K562 (cell line): ENCODE results near the gene TRMT10B. TPM values are rescaled to one million over a fixed set of nuclear protein-coding genes. Genes with fewer than 3 reads are reported as not detected.

ENCODE experiments used
- ATF2 ChIP-seq: sonication (generic); formaldehyde crosslinking; IDR thresholded peaks from 2 replicates; pipeline ENCODE4 v1.8.1; 2022; ENCODE audit warnings: missing genetic modification reagents
- BCLAF1 ChIP-seq, 2 experiments: fragments of 450-650 bp in 1 of 2; IDR thresholded peaks; 2 replicates each; pipeline ENCODE4 v1.6.1; 2011 to 2017; ENCODE audit warnings: low read depth in 2 of 2, antibody characterized with exemption in 1 of 2, borderline replicate concordance in 1 of 2, low read length in 1 of 2, mild to moderate bottlenecking in 1 of 2, mixed read lengths in 1 of 2; ENCODE audit not compliant: control insufficient read depth in 1 of 2
- CHCHD3 ChIP-seq: fragments of 250-450 bp; sonication (Bioruptor Pico); IDR thresholded peaks from 2 replicates; pipeline ENCODE4 v2.1.2; 2022; ENCODE audit warnings: mild to moderate bottlenecking
- EP300 ChIP-seq: IDR thresholded peaks from 2 replicates; pipeline ENCODE4 v1.6.1; 2012; ENCODE audit warnings: low read length, improper control_type of control experiment
- EP400 ChIP-seq: fragments of 450-650 bp; IDR thresholded peaks from 2 replicates; pipeline ENCODE4 v1.6.1; 2017; ENCODE audit warnings: antibody characterized with exemption, mild to moderate bottlenecking, moderate library complexity
- HMG20A ChIP-seq: fragments of 450-650 bp; formaldehyde crosslinking; conservative IDR thresholded peaks from 2 replicates; pipeline ENCODE4 v1.4.0; 2020; ENCODE audit warnings: mild to moderate bottlenecking, mixed read lengths
- HMGXB4 ChIP-seq: sonication (generic); formaldehyde crosslinking; IDR thresholded peaks from 2 replicates; pipeline ENCODE4 v1.8.1; 2023; ENCODE audit warnings: mild to moderate bottlenecking, missing genetic modification reagents
- HNRNPUL1 ChIP-seq: fragments of 200-400 bp; formaldehyde crosslinking; IDR thresholded peaks from 2 replicates; pipeline ENCODE4 v1.6.1; 2017; ENCODE audit warnings: low read length
- MCM3 ChIP-seq: fragments of 450-650 bp; IDR thresholded peaks from 2 replicates; pipeline ENCODE4 v1.6.1; 2016
- PBX2 ChIP-seq, 2 experiments: IDR thresholded peaks in 1 of 2; conservative IDR thresholded peaks in 1 of 2; 2 replicates each; pipeline ENCODE4 v1.6.1; 2016; ENCODE audit warnings: low read depth in 2 of 2, mild to moderate bottlenecking in 1 of 2, missing compliant biosample characterization in 1 of 2, missing genetic modification characterization in 1 of 2, moderate library complexity in 1 of 2
- PHF21A ChIP-seq: fragments of 450-650 bp; IDR thresholded peaks from 2 replicates; pipeline ENCODE4 v1.6.1; 2017; ENCODE audit warnings: low read depth, borderline replicate concordance
- PPARD ChIP-seq: fragments of 250-450 bp; sonication (Bioruptor Pico); IDR thresholded peaks from 2 replicates; pipeline ENCODE4 v1.8.0; 2022; ENCODE audit warnings: inconsistent platforms, mild to moderate bottlenecking, moderate library complexity
- RBM17 ChIP-seq: fragments of 200-400 bp; formaldehyde crosslinking; IDR thresholded peaks from 2 replicates; pipeline ENCODE4 v1.6.1; 2017; ENCODE audit warnings: low read depth, mild to moderate bottlenecking, low read length, borderline replicate concordance
- SAP30 ChIP-seq: fragments of 200-600 bp; sonication (generic); IDR thresholded peaks from 2 replicates; pipeline ENCODE4 v1.6.1; 2012; ENCODE audit warnings: borderline replicate concordance, low read depth, mild to moderate bottlenecking, moderate library complexity, low read length, control low read depth, inconsistent platforms; ENCODE audit not compliant: insufficient read depth, poor library complexity, severe bottlenecking
- THRAP3 ChIP-seq: fragments of 450-650 bp; IDR thresholded peaks from 2 replicates; pipeline ENCODE4 v1.6.1; 2016; ENCODE audit warnings: mild to moderate bottlenecking, inconsistent platforms, borderline replicate concordance
- XRCC5 ChIP-seq: fragments of 200-400 bp; formaldehyde crosslinking; IDR thresholded peaks from 2 replicates; pipeline ENCODE4 v1.6.1; 2017; ENCODE audit warnings: low read depth, mild to moderate bottlenecking, low read length
- ZNF217 ChIP-seq: sonication (generic); formaldehyde crosslinking; IDR thresholded peaks from 2 replicates; pipeline ENCODE4 v1.8.0; 2022; ENCODE audit warnings: mild to moderate bottlenecking, missing genetic modification reagents
- polyA plus RNA-seq, 8 experiments: library from polyadenylated mRNA; depleted of rRNA in 4 of 8; stranded (reverse) in 5 of 8; unstranded in 3 of 8; fragments of >200 nt; fragmentation: Nextera tagmentation in 2 of 8; fragmentation: Illumina TruSeq in 1 of 8; extraction: Ambion mirVana in 2 of 8; extraction: Trizol in 1 of 8; gene quantifications; 2 replicates each; pipeline versions ENCODE4 v1.2.1 to v1.2.3, GENCODE V29; 2011 to 2014; ENCODE audit warnings: inconsistent platforms in 1 of 8, missing spikeins in 1 of 8
- total RNA-seq, 7 experiments: library from RNA; depleted of rRNA in 6 of 7; stranded (reverse); fragments of >200 nt in 6 of 7; fragmentation: Illumina TruSeq in 2 of 7; extraction: Trizol in 2 of 7; gene quantifications; 2 replicates each; pipeline versions ENCODE4 v1.2.1 to v1.2.3, GENCODE V29; 2011 to 2021; ENCODE audit warnings: low replicate concordance in 1 of 7

Gene TRMT10B
- total and polyA plus RNA-seq, 9 of the 15 experiments (the other 6 are each of a cell fraction or from before 2014, with no cell fraction given) = 2.9 to 13.4 (median 7.0) TPM

GRCh38 chr9:37784616-37785483, 31.2 kb downstream of the TRMT10B start, which contains the start of gene EXOSC3 (continued):
- TF ChIP-seq BCLAF1 (IDR thresholded peaks at IDR 0.05; ENCODE audit: borderline replicate concordance in 1 of 2, control insufficient read depth in 1 of 2, low read depth in 2 of 2, low read length in 1 of 2) = peak in 1 of 2 experiments; percentile 87; a peak in 1 of 4 replicates
- TF ChIP-seq HMGXB4 = peak; percentile 92; the same call in 1 of the 2 replicates
- TF ChIP-seq RBM17 = no peak
- TF ChIP-seq PHF21A = no peak
- TF ChIP-seq HMG20A (CRISPR knock-in tag) = no peak
- no peak for TF ChIP-seq EP300
- TF ChIP-seq PBX2 (CRISPR knock-in tag; IDR thresholded peaks at IDR 0.05; ENCODE audit: low read depth) = no peak
- no peak for TF ChIP-seq PBX2 (tag; conservative IDR thresholded peaks at IDR 0.05; ENCODE audit: low read depth)
- no peak for TF ChIP-seq PPARD
- no peak for TF ChIP-seq MCM3
- TF ChIP-seq EP400 = peak; percentile 98
- no peak for TF ChIP-seq CHCHD3 (CRISPR knock-in tag)
- no peak for TF ChIP-seq THRAP3
- TF ChIP-seq ATF2 = no peak
- no peak for TF ChIP-seq HNRNPUL1
- TF ChIP-seq XRCC5 = peak; percentile 18; the same call in 1 of the 2 replicates
- TF ChIP-seq SAP30 = peak; percentile 89
- TF ChIP-seq ZNF217 (CRISPR knock-in tag) = no peak
